HG02970 (cell line): ENCODE results near the gene CEP192.
"Not testable (repeated sequence)": the region's sequence is repeated elsewhere in the genome, so short reads cannot be mapped to it uniquely, and the experiment has no call there.

ENCODE experiments used
- ATAC-seq: cut with Tn5 transposase; IDR thresholded peaks from one replicate; pipeline ENCODE4 v1.9.1; 2021; ENCODE audit warnings: mild to moderate bottlenecking, moderate library complexity, moderate number of reproducible peaks; ENCODE audit not compliant: unreplicated experiment, low FRiP score

CEP192 gene, protein sequence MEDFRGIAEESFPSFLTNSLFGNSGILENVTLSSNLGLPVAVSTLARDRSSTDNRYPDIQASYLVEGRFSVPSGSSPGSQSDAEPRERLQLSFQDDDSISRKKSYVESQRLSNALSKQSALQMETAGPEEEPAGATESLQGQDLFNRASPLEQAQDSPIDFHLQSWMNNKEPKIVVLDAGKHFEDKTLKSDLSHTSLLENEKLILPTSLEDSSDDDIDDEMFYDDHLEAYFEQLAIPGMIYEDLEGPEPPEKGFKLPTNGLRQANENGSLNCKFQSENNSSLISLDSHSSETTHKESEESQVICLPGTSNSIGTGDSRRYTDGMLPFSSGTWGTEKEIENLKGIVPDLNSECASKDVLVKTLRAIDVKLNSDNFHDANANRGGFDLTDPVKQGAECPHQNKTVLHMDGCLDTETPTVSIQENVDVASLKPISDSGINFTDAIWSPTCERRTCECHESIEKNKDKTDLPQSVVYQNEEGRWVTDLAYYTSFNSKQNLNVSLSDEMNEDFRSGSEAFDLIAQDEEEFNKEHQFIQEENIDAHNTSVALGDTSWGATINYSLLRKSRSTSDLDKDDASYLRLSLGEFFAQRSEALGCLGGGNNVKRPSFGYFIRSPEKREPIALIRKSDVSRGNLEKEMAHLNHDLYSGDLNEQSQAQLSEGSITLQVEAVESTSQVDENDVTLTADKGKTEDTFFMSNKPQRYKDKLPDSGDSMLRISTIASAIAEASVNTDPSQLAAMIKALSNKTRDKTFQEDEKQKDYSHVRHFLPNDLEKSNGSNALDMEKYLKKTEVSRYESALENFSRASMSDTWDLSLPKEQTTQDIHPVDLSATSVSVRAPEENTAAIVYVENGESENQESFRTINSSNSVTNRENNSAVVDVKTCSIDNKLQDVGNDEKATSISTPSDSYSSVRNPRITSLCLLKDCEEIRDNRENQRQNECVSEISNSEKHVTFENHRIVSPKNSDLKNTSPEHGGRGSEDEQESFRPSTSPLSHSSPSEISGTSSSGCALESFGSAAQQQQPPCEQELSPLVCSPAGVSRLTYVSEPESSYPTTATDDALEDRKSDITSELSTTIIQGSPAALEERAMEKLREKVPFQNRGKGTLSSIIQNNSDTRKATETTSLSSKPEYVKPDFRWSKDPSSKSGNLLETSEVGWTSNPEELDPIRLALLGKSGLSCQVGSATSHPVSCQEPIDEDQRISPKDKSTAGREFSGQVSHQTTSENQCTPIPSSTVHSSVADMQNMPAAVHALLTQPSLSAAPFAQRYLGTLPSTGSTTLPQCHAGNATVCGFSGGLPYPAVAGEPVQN (N-terminal part only)

DNA sequence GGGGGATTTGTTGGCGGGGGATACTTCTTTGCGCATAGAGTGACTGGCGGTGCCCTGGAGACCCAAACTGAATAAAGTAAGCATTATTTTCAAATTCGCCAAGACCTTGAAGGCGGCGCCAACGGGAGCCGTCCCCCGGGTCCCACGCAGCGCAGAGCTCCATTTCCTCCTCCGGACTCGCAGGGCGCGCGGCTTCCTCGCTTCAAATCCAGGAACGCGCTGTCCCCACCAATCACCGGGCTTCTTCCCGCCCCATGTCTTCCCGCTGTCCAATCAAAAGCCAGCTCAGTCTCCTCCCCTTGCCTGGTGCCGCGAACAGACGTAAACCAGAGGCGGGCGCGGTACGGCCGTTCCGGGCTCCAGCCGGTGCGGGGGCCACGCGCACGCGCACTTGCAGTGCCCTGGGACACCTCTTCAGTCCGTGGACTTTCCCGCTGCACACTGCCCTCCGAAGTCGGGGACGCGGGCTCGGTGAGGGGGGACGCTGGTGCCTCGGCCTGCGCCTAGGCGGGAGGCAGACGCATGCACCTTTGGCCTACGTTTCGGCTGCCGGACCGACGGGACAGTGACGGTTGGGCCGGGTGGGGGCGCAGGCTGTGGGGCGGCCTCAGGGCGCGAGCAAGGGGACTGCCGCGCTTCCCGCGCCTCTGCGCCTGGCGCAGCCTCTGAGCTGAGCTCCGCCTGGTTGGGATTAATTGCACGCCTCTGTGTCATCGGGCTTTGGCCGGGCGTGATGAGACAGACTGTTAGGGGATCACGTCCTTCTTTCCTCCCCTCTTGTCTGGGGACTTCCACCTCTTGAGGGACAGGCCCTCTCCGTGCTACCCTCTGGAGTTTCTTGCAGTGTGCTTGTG, at the start of gene CEP192:
Gene CEP192, plus strand, starts transcription at position 396 of the 854 bp plus-strand sequence. CDS start 8,063 bp downstream, outside the sequence.
- ATAC-seq: peak; percentile 93

- no peak for ATAC-seq
These were observed 47.9 kb upstream of the CEP192 start for GRCh38 chr18:12943215-12943614.

- ATAC-seq: no peak
These were observed 46.5 kb upstream of the CEP192 start for GRCh38 chr18:12944709-12945108.

- no peak for ATAC-seq
These were observed 44.4 kb upstream of the CEP192 start for GRCh38 chr18:12946549-12947284.

GRCh38 chr18:12947285-12948049, 43.7 kb upstream of the CEP192 start, which contains the start of gene SEH1L:
Gene SEH1L, plus strand, starts transcription at chr18:12948011. Its CDS starts 111 bp downstream, at chr18:12948122.
- ATAC-seq: peak; percentile 82

DNA sequence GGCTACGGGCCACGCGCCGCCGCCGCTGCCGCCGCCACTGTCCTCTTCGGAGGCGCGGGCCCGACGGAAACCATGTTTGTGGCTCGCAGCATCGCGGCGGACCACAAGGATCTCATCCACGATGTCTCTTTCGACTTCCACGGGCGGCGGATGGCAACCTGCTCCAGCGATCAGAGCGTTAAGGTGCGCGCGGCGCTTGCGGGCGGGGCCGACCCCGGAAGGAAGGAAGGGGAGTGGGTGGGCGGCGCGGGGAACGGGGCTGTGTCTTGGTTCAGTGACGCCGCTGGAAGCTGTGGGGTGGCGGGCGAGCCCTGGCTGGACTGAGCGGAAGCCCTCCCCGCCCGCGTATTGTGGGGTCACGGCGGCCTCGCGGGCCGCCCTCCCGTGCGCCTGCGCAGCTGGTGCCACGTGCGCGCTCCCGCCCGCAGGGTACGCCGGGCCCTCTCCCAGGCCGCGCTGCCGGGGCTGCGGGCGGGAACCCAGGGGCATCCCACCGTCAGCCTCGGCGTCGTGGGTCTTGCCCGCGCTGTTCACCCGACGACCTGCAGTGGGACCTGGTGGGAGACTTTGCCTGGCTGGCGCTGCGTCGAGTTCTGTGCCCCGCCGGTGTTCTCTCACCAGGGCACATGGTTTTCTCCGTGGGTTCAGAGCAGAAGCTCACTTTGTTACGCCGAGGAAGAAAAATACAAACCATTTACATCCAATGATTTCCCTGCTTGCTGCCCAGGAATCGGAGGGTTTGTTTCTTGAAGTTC, 42.9 kb upstream of the CEP192 start:
- peak; percentile 77 for ATAC-seq

- ATAC-seq: no peak
These were observed 32.7 kb upstream of the CEP192 start for GRCh38 chr18:12958478-12958877.

GRCh38 chr18:12960395-12960794, 30.8 kb upstream of the CEP192 start:
- ATAC-seq: no peak

GRCh38 chr18:12960853-12961397, 30.2 kb upstream of the CEP192 start:
- ATAC-seq: no peak

- no peak for ATAC-seq
These were observed 28.1 kb upstream of the CEP192 start for GRCh38 chr18:12963069-12963468.

GRCh38 chr18:12968115-12968514, 23.0 kb upstream of the CEP192 start:
- ATAC-seq: no peak

DNA sequence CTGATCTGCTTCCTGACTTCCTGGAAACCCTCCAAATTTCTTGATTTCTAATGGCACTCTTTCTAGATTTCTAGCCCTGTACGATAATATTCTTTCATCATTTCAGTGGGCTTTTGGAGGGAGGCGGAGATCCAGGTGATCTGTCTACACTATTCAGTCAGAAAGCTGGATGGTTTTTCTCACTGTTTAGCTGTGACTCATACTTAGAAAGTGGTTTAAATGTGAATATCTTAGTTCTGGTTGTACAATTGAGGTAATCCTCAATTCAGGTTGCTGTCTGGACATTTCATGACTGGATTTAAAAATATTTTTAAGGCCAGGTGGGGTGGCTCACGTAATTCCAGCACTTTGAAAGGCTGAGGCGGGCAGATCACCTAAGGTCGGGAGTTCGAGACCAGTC, 22.5 kb upstream of the CEP192 start:
- ATAC-seq: no peak

DNA sequence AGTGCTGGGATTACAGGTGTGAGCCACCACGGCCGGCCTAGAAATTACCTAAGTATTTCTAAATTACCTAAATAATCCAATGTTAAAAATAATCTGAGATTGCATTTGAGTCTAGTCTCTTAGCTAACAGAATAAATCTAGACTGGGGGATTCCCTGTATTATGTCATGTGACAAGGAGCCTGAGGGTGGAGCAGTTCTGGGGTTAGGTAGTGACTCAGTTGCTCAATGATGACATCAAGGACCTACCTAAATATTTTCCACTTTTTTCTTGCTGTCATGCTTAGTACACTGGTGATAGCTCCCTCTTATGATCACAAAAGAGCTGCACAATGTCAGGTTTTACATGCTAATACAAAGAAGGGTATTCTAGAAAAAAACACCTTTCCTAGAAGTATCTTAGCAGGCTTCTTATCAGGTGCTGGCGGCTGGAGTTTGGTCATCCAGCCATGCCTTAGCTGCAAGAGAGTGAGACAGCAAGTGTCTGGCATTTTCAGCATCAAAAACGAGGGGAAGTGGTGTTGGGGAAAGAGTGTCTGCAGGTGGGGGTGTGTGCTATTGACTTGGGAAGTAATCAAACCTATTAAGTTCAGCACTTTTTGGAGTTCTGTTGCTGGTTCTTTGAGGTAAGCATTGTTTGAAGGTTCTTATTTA, 17.5 kb upstream of the CEP192 start:
- no peak for ATAC-seq

DNA sequence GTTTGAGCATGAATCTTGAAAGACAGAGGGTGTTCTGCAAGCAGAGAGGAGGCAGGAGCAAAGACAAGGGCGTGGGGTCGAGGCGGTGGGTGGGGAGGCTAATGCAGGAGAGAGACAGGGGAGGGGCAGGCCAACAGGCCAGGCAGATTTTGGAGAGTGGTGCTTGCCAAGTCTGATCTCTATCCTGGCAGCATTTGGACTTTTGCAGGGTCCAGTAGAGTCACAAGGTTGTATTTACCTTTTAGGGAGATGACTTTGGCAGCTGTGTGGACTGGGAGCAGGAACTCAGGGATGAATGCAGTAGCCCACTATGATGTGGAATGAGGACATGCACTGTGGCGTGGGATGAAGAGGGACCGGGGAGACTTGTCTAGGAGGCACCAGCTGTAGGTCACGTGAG, 15.7 kb upstream of the CEP192 start:
- no peak for ATAC-seq

GRCh38 chr18:12976305-12976704, 14.9 kb upstream of the CEP192 start:
- no peak for ATAC-seq

DNA sequence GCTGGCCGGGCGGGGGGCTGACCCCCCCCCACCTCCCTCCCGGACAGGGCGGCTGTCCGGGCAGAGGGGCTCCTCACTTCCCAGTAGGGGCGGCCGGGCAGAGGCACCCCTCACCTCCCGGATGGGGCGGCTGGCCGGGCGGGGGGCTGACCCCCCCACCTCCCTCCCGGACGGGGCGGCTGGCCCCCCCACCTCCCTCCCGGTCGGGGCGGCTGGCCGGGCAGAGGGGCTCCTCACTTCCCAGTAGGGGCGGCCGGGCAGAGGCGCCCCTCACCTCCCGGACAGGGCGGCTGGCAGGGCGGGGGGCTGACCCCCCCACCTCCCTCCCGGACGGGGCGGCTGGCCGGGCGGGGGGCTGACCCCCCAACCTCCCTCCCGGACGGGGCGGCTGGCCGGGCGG, 11.1 kb upstream of the CEP192 start:
- not testable (repeated sequence) for ATAC-seq
